GM18907 (cell line): ENCODE data around the gene RFX2.

ENCODE experiments used
- ATAC-seq: cut with Tn5 transposase; IDR thresholded peaks from one replicate; pipeline ENCODE4 v1.9.1; 2021; ENCODE audit warnings: mild to moderate bottlenecking, moderate library complexity; ENCODE audit not compliant: unreplicated experiment

Gene RFX2

GRCh38 chr19:6105444-6105843 lies 4.9 kb downstream of the RFX2 start:
- ATAC-seq, result no peak

GRCh38 chr19:6103894-6104293 lies 6.4 kb downstream of the RFX2 start:
- ATAC-seq, result no peak

- ATAC-seq, result no peak
Observed at GRCh38 chr19:6103217-6103644, 7.1 kb downstream of the RFX2 start.

- ATAC-seq, result no peak
Observed at GRCh38 chr19:6101991-6102390, 8.3 kb downstream of the RFX2 start.

- no peak for ATAC-seq
Observed at GRCh38 chr19:6101291-6101825, 8.9 kb downstream of the RFX2 start.

GRCh38 chr19:6100284-6100915 lies 9.9 kb downstream of the RFX2 start:
- ATAC-seq, result no peak

GRCh38 chr19:6099599-6099998 lies 10.7 kb downstream of the RFX2 start:
- ATAC-seq, result no peak

GRCh38 chr19:6099033-6099432 lies 11.3 kb downstream of the RFX2 start:
- no peak for ATAC-seq

- no peak for ATAC-seq
Observed at GRCh38 chr19:6098574-6098973, 11.7 kb downstream of the RFX2 start.

GRCh38 chr19:6097911-6098310 lies 12.4 kb downstream of the RFX2 start:
- ATAC-seq, result no peak

- no peak for ATAC-seq
Observed at GRCh38 chr19:6095760-6096159, 14.5 kb downstream of the RFX2 start.

GRCh38 chr19:6092329-6093286 lies 17.7 kb downstream of the RFX2 start:
- no peak for ATAC-seq

GRCh38 chr19:6091771-6092291 lies 18.5 kb downstream of the RFX2 start:
- no peak for ATAC-seq

GRCh38 chr19:6090634-6091033 lies 19.7 kb downstream of the RFX2 start:
- no peak for ATAC-seq

GRCh38 chr19:6088602-6089049 lies 21.7 kb downstream of the RFX2 start:
- ATAC-seq, result no peak

GRCh38 chr19:6087074-6087571 lies 23.2 kb downstream of the RFX2 start:
- peak; percentile 56 for ATAC-seq

- no peak for ATAC-seq
Observed at GRCh38 chr19:6086068-6086788, 24.1 kb downstream of the RFX2 start.

GRCh38 chr19:6084821-6085220 lies 25.5 kb downstream of the RFX2 start:
- ATAC-seq, result no peak

GRCh38 chr19:6079107-6079506 lies 31.2 kb downstream of the RFX2 start:
- no peak for ATAC-seq

GRCh38 chr19:6078068-6078467 lies 32.2 kb downstream of the RFX2 start:
- ATAC-seq, result no peak
